Gastroesophageal sphincter (tissue), 3 donors: ENCODE data around the gene WDR93.

ENCODE experiments used
- POLR2A ChIP-seq, 2 donors: fragments of 450-650 bp; IDR thresholded peaks; one replicate each; pipeline ENCODE4 v1.6.1; 2017; ENCODE audit warnings: antibody characterized with exemption in 2 of 2, mild to moderate bottlenecking in 2 of 2, moderate library complexity in 1 of 2
- POLR2AphosphoS5 ChIP-seq: sonication (generic); formaldehyde crosslinking; IDR thresholded peaks from one replicate; pipeline ENCODE4 v1.6.1; 2017; ENCODE audit warnings: antibody characterized with exemption
- TF ChIP-seq, protein P1 (sequence below), 4 experiments: fragments of 200-600 bp in 2 of 4; fragments of 450-650 bp in 2 of 4; sonication (generic) in 1 of 4; IDR thresholded peaks; one replicate each; pipeline ENCODE4 v1.5.1; 2017 to 2019; ENCODE audit warnings: antibody characterized with exemption in 4 of 4, mild to moderate bottlenecking in 2 of 4, moderate library complexity in 2 of 4

DNA sequence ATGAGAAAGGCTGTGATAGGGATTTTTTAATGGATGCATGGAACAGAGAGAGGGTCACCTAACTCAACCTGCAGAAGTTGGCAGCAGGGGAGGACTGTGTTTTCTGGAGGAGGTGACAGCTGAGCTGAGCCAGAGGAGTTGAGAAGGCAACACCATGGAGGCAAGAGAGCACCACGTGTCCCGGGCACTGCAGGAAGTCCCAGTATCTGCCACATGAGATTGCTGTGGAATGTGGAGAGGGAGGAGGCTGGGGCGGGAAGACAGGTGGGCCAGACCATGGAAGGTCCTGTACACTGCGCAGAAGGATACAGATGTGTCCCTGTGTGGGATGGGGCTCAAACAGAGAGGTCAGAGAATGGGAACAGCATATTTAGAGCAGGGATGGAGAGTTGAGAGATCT is 45.2 kb downstream of the WDR93 start:
- TF ChIP-seq, protein P1, sequence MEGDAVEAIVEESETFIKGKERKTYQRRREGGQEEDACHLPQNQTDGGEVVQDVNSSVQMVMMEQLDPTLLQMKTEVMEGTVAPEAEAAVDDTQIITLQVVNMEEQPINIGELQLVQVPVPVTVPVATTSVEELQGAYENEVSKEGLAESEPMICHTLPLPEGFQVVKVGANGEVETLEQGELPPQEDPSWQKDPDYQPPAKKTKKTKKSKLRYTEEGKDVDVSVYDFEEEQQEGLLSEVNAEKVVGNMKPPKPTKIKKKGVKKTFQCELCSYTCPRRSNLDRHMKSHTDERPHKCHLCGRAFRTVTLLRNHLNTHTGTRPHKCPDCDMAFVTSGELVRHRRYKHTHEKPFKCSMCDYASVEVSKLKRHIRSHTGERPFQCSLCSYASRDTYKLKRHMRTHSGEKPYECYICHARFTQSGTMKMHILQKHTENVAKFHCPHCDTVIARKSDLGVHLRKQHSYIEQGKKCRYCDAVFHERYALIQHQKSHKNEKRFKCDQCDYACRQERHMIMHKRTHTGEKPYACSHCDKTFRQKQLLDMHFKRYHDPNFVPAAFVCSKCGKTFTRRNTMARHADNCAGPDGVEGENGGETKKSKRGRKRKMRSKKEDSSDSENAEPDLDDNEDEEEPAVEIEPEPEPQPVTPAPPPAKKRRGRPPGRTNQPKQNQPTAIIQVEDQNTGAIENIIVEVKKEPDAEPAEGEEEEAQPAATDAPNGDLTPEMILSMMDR (IDR thresholded peaks at IDR 0.05): no peak
- no peak for TF ChIP-seq POLR2A (IDR thresholded peaks at IDR 0.05)
- TF ChIP-seq POLR2AphosphoS5: no peak
